Activated CD8-positive, alpha-beta memory T cell treated with anti-CD3 and anti-CD28 coated beads, Interleukin-2, amount 50 U/mL, for 48 hours (primary cell): ENCODE data around the gene HOXD11.

Experiments
- DNase-seq: peaks from one replicate; pipeline ENCODE4 v3.0.0-alpha.2; 2020

Gene HOXD11

GRCh38 chr2:176151442-176152287, 44.6 kb downstream of the HOXD11 start, which contains the start of gene HOXD4:
HOXD4 (plus strand) TSS chr2:176151550; CDS start chr2:176151634, 84 bp downstream.
- peak; percentile 51 for DNase-seq

GRCh38 chr2:176152350-176153181, 45.5 kb downstream of the HOXD11 start:
- peak; percentile 49 for DNase-seq

- DNase-seq, result no peak
Measured at GRCh38 chr2:176154576-176155252, 47.6 kb downstream of the HOXD11 start.

- no peak for DNase-seq
Measured at GRCh38 chr2:176155356-176156044, 48.4 kb downstream of the HOXD11 start.

- DNase-seq, result no peak
Measured at GRCh38 chr2:176156301-176156806, 49.3 kb downstream of the HOXD11 start.

- no peak for DNase-seq
Measured at GRCh38 chr2:176156807-176157498, 49.9 kb downstream of the HOXD11 start, which contains the start of gene HOXD3. HOXD3 (plus strand) TSS chr2:176157307; CDS start chr2:176169115, 11,808 bp downstream.

- DNase-seq, result no peak
Measured at GRCh38 chr2:176157499-176158185, 50.6 kb downstream of the HOXD11 start.

GRCh38 chr2:176158186-176158591, 51.1 kb downstream of the HOXD11 start:
- no peak for DNase-seq

GRCh38 chr2:176158855-176159662, 52.0 kb downstream of the HOXD11 start:
- DNase-seq, result no peak
